B cell (primary cell): Measurements from ENCODE around the gene TSSC4.

ENCODE experiments used
- CTCF ChIP-seq: fragments of 200-600 bp; IDR thresholded peaks from one replicate; pipeline ENCODE4 v1.8.0; 2022; ENCODE audit warnings: antibody characterized with exemption, mild to moderate bottlenecking
- EZH2 ChIP-seq: IDR thresholded peaks from 2 replicates; pipeline ENCODE4 v1.6.1; 2012; ENCODE audit warnings: borderline replicate concordance, low read depth, mild to moderate bottlenecking, moderate library complexity, low read length; ENCODE audit not compliant: insufficient read depth, poor library complexity, severe bottlenecking

- TF ChIP-seq CTCF: no peak
- TF ChIP-seq EZH2: no peak
These were observed 1.6 kb downstream of the TSSC4 start for GRCh38 chr11:2402106-2402505.
